Measurements from ENCODE around the gene SUSD1.
"Not testable (repeated sequence)": the region's sequence is repeated elsewhere in the genome, so short reads cannot be mapped to it uniquely, and the experiment has no call there.

SUSD1 gene

DNA sequence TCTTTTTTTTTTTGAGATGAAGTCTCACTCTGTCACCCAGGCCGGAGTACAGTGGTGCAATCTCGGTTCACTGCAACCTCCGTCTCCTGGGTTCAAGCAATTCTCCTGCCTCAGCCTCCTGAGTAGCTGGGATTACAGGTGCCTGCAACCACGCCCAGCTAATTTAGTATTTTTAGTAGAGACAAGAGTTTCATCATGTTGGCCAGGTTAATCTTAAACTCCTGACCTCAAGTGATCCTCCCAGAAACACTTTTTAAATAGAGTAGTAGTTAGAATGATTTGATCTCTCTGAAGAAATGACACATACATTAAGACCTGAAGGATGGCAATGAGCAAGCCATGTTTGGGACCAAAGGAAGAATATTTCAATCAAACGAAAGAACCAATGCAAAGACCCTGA is 46.7 kb downstream of the SUSD1 start:
- not testable (repeated sequence) for FAIRE-seq

GRCh38 chr9:112127281-112127680 is 47.8 kb downstream of the SUSD1 start:
- FAIRE-seq: no peak

DNA sequence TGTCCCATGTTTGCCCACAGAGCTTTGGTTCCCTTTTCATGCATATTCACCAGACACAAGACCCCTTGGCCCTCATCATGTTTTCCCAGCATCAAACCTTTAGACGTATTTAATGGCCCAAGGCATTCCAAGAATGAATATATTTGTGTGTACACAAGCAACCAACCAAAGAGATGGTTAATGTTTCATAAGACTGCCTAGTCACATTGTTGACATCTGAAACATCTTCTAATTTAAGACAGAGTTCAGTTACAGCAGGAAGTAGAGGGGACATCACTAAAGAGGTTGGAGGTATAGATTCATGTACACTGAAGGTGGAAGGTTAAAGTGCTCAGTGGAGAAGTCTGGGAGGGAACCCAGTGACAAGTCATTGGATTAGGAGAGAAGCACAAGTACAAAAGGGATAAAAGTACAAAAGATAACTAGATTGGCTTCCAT is 49.1 kb downstream of the SUSD1 start:
- no peak for FAIRE-seq

DNA sequence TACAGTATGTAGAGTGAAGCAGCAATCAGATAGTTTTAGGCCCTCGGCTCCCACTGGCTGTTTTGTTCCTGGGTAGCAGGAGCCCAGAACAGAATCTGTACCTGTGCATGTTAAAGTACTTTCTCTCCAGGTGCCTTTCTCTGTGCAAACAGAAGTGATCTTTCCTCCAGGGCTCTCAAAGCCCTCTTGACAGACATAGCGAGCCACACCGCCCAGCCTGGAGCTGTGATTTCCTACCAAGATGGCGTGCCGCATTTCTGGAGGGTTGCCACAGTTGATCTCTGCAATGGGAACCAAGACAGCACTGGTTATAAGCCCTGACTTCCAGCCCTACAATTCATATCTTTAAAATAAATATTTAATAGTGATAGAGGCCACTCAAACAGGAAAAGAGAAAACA is 50.9 kb downstream of the SUSD1 start:
- FAIRE-seq: no peak

- no peak for FAIRE-seq
These were observed 53.5 kb downstream of the SUSD1 start for GRCh38 chr9:112121633-112122032.

DNA sequence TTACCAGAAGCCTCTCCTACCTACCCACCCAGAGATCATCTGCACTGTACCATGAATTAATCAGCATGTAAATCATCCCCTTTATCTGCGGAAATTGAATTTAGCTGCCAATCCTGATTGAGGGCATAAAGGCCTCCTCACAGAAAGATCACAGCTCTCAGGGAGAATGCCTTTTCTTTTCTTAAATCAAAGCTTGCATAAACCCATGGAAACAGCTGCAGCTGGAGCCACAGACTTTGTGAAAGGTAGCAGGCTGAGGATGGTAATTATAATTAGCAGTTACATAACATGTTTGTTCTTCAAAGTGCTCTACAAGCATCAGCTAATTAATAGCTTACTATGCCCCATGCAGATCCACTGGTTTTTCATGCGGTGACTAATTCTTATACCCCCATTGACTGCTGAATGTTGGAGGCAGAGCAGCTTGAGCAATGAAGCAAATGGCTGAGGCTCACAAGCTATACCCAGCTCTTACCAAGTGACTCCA is 54.6 kb downstream of the SUSD1 start:
- no peak for FAIRE-seq

DNA sequence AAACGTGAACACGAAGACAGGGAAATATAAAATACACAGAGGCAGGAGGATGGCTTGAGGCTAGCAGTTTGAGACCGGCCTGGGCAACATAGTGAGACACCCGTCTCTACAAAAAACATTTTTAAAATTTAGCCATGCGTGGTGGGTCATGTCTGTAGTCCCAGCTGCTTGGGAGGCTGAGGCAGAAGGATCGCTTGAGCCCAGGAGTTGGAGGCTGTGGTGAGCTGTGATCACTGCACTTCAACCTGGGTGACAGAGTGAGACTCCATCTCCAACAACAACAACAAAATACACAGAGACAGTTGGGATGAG is 55.1 kb downstream of the SUSD1 start:
- no peak for FAIRE-seq

DNA sequence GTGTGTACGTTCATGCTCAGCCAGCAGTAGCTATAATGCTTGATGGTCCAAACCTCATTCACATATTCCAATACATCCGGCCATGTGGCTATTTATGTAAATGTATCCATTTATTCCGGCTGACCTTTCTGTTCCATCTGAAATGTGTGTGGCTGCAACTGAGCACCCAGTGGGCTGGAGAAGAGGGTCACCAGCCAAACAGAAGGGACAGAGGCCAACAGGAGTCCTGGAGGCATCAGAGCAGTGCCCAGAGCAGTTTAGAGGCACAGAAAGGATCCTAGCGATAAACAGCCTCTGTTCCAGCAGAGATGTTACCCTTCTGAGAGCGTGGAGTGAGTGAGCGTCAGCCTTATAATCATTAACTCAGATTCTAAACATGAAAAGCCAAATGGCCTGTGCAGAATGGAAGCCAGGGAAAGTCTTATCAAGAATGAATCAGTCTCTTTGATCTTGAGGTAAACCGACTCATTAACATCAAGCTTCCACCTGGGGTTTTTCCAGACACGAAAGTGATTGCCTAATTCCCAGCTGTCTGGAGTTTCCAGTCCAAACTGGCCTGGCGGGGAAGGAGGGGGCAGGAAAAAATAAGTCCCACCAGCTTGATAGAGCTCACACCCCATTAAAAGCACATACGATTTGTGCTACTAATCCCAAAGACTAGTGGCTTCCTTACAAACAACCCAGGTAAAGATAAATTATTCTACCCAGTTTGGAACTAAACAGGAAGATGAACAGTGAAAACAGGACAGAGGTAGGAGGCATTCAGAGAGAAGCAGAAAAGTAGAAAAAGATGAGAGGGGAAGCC is 55.7 kb downstream of the SUSD1 start:
- FAIRE-seq: no peak

GRCh38 chr9:112118009-112118408 is 57.1 kb downstream of the SUSD1 start:
- FAIRE-seq: no peak

GRCh38 chr9:112115970-112116753 is 58.9 kb downstream of the SUSD1 start:
- FAIRE-seq: no peak

DNA sequence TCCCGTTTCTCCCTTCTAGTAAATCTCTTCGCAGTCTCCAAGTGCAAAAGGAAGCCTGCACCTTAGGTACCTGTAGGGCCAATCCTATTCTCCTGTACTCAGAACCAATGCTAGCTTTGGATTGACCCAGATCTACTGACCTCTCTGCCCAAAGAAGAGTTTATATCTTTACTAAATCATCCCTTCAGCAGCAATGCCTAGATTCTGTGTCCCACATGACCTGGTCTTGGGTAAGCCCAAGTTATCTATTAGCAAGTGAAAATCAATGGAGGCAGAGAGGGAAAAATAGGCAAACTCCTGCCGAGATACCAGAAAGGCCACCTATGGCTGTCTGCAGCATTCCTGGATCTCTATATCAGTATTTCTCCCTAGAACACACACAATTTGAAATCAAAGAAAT is 60.0 kb downstream of the SUSD1 start:
- no peak for FAIRE-seq

DNA sequence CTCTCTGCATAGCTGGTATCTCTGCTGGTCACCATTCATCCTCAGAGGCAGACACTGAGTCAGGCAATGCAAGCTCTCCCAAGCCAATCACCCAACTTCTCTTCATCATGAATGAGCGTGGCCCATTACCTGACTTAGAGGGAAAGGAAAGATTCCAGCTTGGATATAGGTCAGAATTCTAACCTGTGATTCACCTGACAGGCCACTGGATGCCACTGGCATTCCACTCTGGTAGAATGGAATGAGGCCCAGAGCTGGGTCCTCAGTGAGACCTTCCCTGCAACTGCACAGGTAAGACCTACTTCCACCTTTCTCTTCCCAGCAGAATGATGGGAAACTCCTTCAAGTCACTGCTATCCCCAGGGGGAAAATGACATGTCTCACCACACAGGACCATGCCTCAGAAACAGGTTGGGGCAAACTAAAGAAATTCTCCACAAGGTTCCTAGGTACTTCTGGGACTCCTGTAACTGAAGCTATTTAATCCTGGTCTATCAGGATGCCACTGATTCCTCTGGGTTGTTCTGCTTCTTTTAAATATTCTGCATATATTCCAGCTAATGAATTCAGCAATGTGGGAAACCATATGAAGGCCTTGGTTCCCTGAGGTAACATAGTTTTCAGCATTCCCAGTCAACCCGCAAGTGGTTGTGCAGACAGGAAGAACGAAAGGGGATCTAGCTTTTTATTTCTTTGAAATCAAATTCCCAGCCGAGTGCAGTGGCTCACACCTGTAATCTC is 62.0 kb downstream of the SUSD1 start:
- FAIRE-seq: no peak

- no peak for FAIRE-seq
These were observed 62.6 kb downstream of the SUSD1 start for GRCh38 chr9:112112519-112112918.

- no peak for FAIRE-seq
These were observed 63.6 kb downstream of the SUSD1 start for GRCh38 chr9:112111461-112111860.

- FAIRE-seq: no peak
These were observed 64.4 kb downstream of the SUSD1 start for GRCh38 chr9:112110777-112111113.

DNA sequence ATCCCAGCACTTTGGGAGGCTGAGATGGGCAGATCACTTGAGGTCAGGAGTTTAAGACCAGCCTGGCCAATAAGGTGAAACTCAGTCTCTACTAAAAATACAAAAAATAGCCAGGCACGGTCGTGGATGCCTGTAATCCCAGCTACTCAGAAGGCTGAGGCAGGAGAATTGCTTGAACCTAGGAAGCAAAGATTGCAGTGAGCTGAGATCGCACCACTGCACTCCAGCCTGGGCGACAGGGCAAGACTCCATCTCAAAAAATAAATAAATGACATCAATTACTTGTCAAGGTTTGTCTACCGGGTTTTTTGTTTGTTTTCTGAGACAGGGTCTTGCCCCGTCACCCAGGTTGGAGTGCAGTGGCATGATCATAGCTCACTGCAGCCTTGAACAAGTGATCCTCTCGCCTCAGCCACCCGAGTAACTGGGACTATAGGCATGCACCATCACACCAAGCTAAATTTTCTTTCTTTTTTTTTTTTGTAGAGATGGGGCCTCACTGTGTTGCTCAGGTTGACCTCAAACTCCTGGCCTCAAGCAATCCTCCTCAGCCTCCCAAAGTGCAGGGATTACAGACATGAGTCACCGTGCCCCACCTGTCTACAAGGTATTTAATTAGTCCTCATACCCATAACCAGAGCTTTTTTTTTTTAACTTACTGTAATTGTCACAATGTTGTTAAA is 64.9 kb downstream of the SUSD1 start:
- FAIRE-seq: no peak

- FAIRE-seq: no peak
These were observed 70.2 kb downstream of the SUSD1 start for GRCh38 chr9:112104901-112105300.

- FAIRE-seq: no peak
These were observed 70.7 kb downstream of the SUSD1 start for GRCh38 chr9:112104401-112104800.

DNA sequence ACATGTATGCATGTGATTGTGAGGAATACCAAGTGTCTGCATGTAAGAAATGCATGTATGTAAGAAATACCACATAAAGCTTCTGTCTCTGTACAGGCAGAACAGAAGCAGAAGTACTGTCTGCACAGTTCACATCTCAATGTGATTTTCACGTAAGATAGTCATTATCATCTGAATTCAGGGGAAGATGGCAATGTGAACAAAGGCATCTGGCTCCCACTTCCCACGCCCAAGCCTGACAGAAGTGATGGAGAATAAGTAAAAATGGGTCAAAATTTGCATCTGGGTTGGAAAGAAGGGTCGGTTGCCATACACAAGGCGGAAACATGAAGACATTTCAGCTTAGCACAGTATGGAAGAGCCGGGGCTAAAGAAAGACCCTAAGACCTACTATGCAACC is 71.7 kb downstream of the SUSD1 start:
- no peak for FAIRE-seq

GRCh38 chr9:112097712-112098688 is 77.1 kb downstream of the SUSD1 start:
- peak; percentile 54 for FAIRE-seq

GRCh38 chr9:112094948-112095681 is 80.0 kb downstream of the SUSD1 start:
- no peak for FAIRE-seq

Measured in G401.6 (cell line).